HS-27A (cell line): ENCODE data around the gene SUZ12.
"Not testable (repeated sequence)": the region's sequence is repeated elsewhere in the genome, so short reads cannot be mapped to it uniquely, and the experiment has no call there.

Experiments used
- DNase-seq: peaks from one replicate; pipeline ENCODE4 v3.0.0-alpha.2; 2012; ENCODE audit warnings: low read depth, missing footprints

The SUZ12 gene

GRCh38 chr17:31936615-31937609, at the start of gene SUZ12:
TSS of gene SUZ12 (plus strand) at chr17:31937007. CDS start at chr17:31937247, 240 bp downstream.
- peak; percentile 42 for DNase-seq

GRCh38 chr17:31888124-31888523, 48.7 kb upstream of the SUZ12 start:
- DNase-seq: no peak

- no peak for DNase-seq
Observed at GRCh38 chr17:31900877-31901276, 35.9 kb upstream of the SUZ12 start.

GRCh38 chr17:31902693-31903092, 34.1 kb upstream of the SUZ12 start:
- no peak for DNase-seq

- DNase-seq: no peak
Observed at GRCh38 chr17:31903401-31903800, 33.4 kb upstream of the SUZ12 start.

- DNase-seq: no peak
Observed at GRCh38 chr17:31907342-31907962, 29.4 kb upstream of the SUZ12 start.

GRCh38 chr17:31908386-31908785, 28.4 kb upstream of the SUZ12 start:
- DNase-seq: no peak

GRCh38 chr17:31912705-31913104, 24.1 kb upstream of the SUZ12 start:
- not testable (repeated sequence) for DNase-seq

- no peak for DNase-seq
Observed at GRCh38 chr17:31915456-31916100, 21.2 kb upstream of the SUZ12 start.

- DNase-seq: no peak
Observed at GRCh38 chr17:31916491-31917064, 20.2 kb upstream of the SUZ12 start.

GRCh38 chr17:31917065-31917529, 19.7 kb upstream of the SUZ12 start:
- no peak for DNase-seq

GRCh38 chr17:31917721-31918120, 19.1 kb upstream of the SUZ12 start:
- DNase-seq: not testable (repeated sequence)

GRCh38 chr17:31918701-31919128, 18.1 kb upstream of the SUZ12 start:
- DNase-seq: no peak

GRCh38 chr17:31919802-31920525, 16.8 kb upstream of the SUZ12 start:
- no peak for DNase-seq

- no peak for DNase-seq
Observed at GRCh38 chr17:31926100-31926729, 10.6 kb upstream of the SUZ12 start.

GRCh38 chr17:31931756-31932155, 5.1 kb upstream of the SUZ12 start:
- no peak for DNase-seq

- DNase-seq: no peak
Observed at GRCh38 chr17:31935512-31935911, 1.3 kb upstream of the SUZ12 start.

- DNase-seq: not testable (repeated sequence)
Observed at GRCh38 chr17:31937926-31938641, 1.3 kb downstream of the SUZ12 start.

- not testable (repeated sequence) for DNase-seq
Observed at GRCh38 chr17:31941916-31942315, 5.1 kb downstream of the SUZ12 start.

GRCh38 chr17:31942396-31942795, 5.6 kb downstream of the SUZ12 start:
- DNase-seq: not testable (repeated sequence)
